GM19372 (cell line): ENCODE measurements around the gene CDH20.

Experiments
- ATAC-seq: cut with Tn5 transposase; IDR thresholded peaks from one replicate; pipeline ENCODE4 v1.9.1; 2021; ENCODE audit warnings: mild to moderate bottlenecking, low read depth, moderate library complexity; ENCODE audit not compliant: unreplicated experiment

The CDH20 gene

GRCh38 chr18:61569176-61569892, 236.1 kb downstream of the CDH20 start:
- no peak for ATAC-seq

- no peak for ATAC-seq
These were observed 236.8 kb downstream of the CDH20 start for GRCh38 chr18:61570070-61570469.

GRCh38 chr18:61572084-61572655, 238.9 kb downstream of the CDH20 start:
- ATAC-seq, result no peak

- no peak for ATAC-seq
These were observed 239.6 kb downstream of the CDH20 start for GRCh38 chr18:61572871-61573270.

GRCh38 chr18:61574665-61575064, 241.4 kb downstream of the CDH20 start:
- ATAC-seq, result no peak

GRCh38 chr18:61575419-61575818, 242.2 kb downstream of the CDH20 start:
- no peak for ATAC-seq

GRCh38 chr18:61578846-61579245, 245.6 kb downstream of the CDH20 start:
- no peak for ATAC-seq

- ATAC-seq, result no peak
These were observed 246.4 kb downstream of the CDH20 start for GRCh38 chr18:61579581-61579980.

- no peak for ATAC-seq
These were observed 246.8 kb downstream of the CDH20 start for GRCh38 chr18:61580046-61580445.

GRCh38 chr18:61581578-61582201, 248.5 kb downstream of the CDH20 start:
- peak; percentile 91 for ATAC-seq

- ATAC-seq, result no peak
These were observed 249.0 kb downstream of the CDH20 start for GRCh38 chr18:61582202-61582710.

- ATAC-seq, result no peak
These were observed 250.3 kb downstream of the CDH20 start for GRCh38 chr18:61583548-61583947.

GRCh38 chr18:61587865-61588264, 254.6 kb downstream of the CDH20 start:
- ATAC-seq, result no peak

GRCh38 chr18:61589053-61589723, 256.0 kb downstream of the CDH20 start:
- ATAC-seq, result no peak

- ATAC-seq, result no peak
These were observed 256.5 kb downstream of the CDH20 start for GRCh38 chr18:61589724-61590065.

- ATAC-seq, result no peak
These were observed 258.0 kb downstream of the CDH20 start for GRCh38 chr18:61591253-61591652.

- no peak for ATAC-seq
These were observed 262.5 kb downstream of the CDH20 start for GRCh38 chr18:61595615-61596251.

- no peak for ATAC-seq
These were observed 263.1 kb downstream of the CDH20 start for GRCh38 chr18:61596296-61596695.

- ATAC-seq, result no peak
These were observed 264.1 kb downstream of the CDH20 start for GRCh38 chr18:61597316-61597715.

GRCh38 chr18:61600422-61600821, 267.2 kb downstream of the CDH20 start:
- ATAC-seq, result no peak

- no peak for ATAC-seq
These were observed 269.6 kb downstream of the CDH20 start for GRCh38 chr18:61602836-61603235.
